ENCODE results near the gene STAM.

The STAM gene

GRCh38 chr10:17758200-17758599 lies 114.2 kb downstream of the STAM start:
- in situ Hi-C loops (cut with MboI; ENCODE audit: low sequenced_read_pairs): no loop called here

DNA sequence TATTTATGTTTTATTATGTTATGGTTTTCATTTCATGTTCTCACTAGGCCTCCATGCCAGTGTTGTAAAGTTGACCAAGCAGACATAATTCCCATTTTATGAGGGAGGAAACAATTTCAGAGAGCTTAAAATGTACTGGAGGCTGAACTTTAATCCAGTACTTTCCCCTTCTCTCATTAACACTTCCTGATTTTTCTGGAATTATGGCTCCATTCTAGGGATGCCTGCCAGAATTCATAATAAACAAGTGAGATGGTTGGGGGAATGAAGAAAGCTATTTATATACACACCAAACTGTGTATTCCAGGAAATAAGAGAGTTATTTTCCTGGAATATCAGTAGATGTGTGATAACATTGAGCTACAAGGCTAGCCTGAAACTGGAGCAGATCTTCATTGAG lies 114.9 kb downstream of the STAM start:
- in situ Hi-C loops (cut with MboI; ENCODE audit: low sequenced_read_pairs): no loop called here

GRCh38 chr10:17764142-17764541 lies 120.2 kb downstream of the STAM start:
- in situ Hi-C loops (cut with MboI; ENCODE audit: low sequenced_read_pairs): no loop called here

DNA sequence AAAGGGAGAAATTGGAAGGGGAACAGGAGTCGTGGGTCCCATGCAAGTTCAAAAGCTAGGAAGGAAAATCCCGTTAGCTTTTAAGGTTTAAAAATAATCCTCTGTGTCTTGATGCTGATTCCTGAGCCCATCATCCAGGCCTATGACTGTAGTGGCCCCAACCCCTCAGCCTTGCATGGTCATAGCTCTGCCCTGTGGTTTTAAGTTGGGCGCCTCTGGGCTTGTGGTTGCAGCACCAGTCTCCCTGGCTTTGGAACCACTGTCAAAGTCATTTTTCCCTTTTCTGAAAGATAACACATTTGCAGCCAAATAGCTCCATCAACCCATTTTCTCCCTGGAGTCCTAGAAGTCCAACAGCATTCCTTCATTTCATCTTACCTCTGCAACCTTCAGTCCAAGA lies 121.7 kb downstream of the STAM start:
- in situ Hi-C loops (cut with MboI; ENCODE audit: low sequenced_read_pairs): no loop called here
